HepG2 (cell line): ENCODE results near the gene HNRNPL. TPM values are rescaled to one million over a fixed set of nuclear protein-coding genes. Genes with fewer than 3 reads are reported as not detected.
A peak's percentile ranks its signal among the peaks of the same experiment; 100 is the strongest.

Source experiments
- AGO1 ChIP-seq: fragments of 200-400 bp; formaldehyde crosslinking; IDR thresholded peaks from 2 replicates; pipeline ENCODE4 v1.6.1; 2017; ENCODE audit warnings: mild to moderate bottlenecking, low read depth, low read length, moderate library complexity; ENCODE audit not compliant: poor library complexity, severe bottlenecking
- HMGA1 ChIP-seq: sonication (generic); formaldehyde crosslinking; conservative IDR thresholded peaks from 2 replicates; pipeline ENCODE4 v1.4.0; 2020; ENCODE audit warnings: missing genetic modification reagents
- MBNL3 ChIP-seq: fragments of 250-450 bp; sonication (Bioruptor Pico); conservative IDR thresholded peaks from 2 replicates; pipeline ENCODE4 v1.8.0; 2022; ENCODE audit warnings: mild to moderate bottlenecking, inconsistent platforms
- RBFOX2 ChIP-seq: fragments of 200-400 bp; formaldehyde crosslinking; IDR thresholded peaks from 2 replicates; pipeline ENCODE4 v1.6.1; 2017; ENCODE audit warnings: low read depth, mild to moderate bottlenecking, low read length
- SIN3B ChIP-seq: fragments of 150-350 bp; IDR thresholded peaks from 2 replicates; pipeline ENCODE4 v1.6.1; 2014; ENCODE audit warnings: low read length
- ZC3H13 ChIP-seq: sonication (generic); formaldehyde crosslinking; IDR thresholded peaks from 2 replicates; pipeline ENCODE4 v1.8.1; 2023; ENCODE audit warnings: mild to moderate bottlenecking, missing genetic modification reagents, moderate library complexity
- ZFAT ChIP-seq: sonication (generic); formaldehyde crosslinking; conservative IDR thresholded peaks from 2 replicates; pipeline ENCODE4 v1.8.1; 2023; ENCODE audit warnings: missing genetic modification reagents, inconsistent platforms
- ZFY ChIP-seq: sonication (generic); formaldehyde crosslinking; IDR thresholded peaks from 2 replicates; pipeline ENCODE4 v1.4.0; 2020; ENCODE audit warnings: missing genetic modification reagents
- ZNF788 ChIP-seq: sonication (generic); formaldehyde crosslinking; IDR thresholded peaks from 2 replicates; pipeline ENCODE4 v1.5.0; 2020; ENCODE audit warnings: mild to moderate bottlenecking, missing genetic modification reagents, borderline replicate concordance
- polyA plus RNA-seq, 8 experiments: library from polyadenylated mRNA; depleted of rRNA in 3 of 8; stranded (reverse) in 7 of 8; unstranded in 1 of 8; fragments of >200 nt; fragmentation: Illumina TruSeq in 4 of 8; extraction: Trizol in 4 of 8; gene quantifications; 2 replicates each; pipeline versions ENCODE4 v1.2.1 to v1.2.3, GENCODE V29; 2011 to 2016; ENCODE audit warnings: low read depth in 4 of 8, missing spikeins in 1 of 8, mixed read lengths in 1 of 8; ENCODE audit not compliant: insufficient read depth in 1 of 8
- total RNA-seq, 5 experiments: library from RNA; depleted of rRNA; stranded (reverse); fragments of >200 nt; fragmentation: Illumina TruSeq; extraction: Trizol; gene quantifications; 2 replicates each; pipeline ENCODE4 v1.2.3, GENCODE V29; 2016; ENCODE audit warnings: low read depth in 1 of 5
- TF ChIP-seq, protein P1 (sequence below): sonication (generic); formaldehyde crosslinking; IDR thresholded peaks from 2 replicates; pipeline ENCODE4 v1.4.0; 2020; ENCODE audit warnings: missing genetic modification reagents
- TF ChIP-seq, protein P2 (sequence below): sonication (generic); formaldehyde crosslinking; IDR thresholded peaks from 2 replicates; pipeline ENCODE4 v1.8.1; 2023; ENCODE audit warnings: mild to moderate bottlenecking, missing genetic modification reagents
- TF ChIP-seq, protein P3 (sequence below): sonication (generic); formaldehyde crosslinking; IDR thresholded peaks from 2 replicates; pipeline ENCODE4 v1.5.0; 2020; ENCODE audit warnings: missing genetic modification reagents
- TF ChIP-seq, protein P4 (sequence below): sonication (generic); formaldehyde crosslinking; IDR thresholded peaks from 2 replicates; pipeline ENCODE4 v1.5.0; 2020; ENCODE audit warnings: missing genetic modification reagents
- TF ChIP-seq, protein P5 (sequence below): sonication (generic); formaldehyde crosslinking; IDR thresholded peaks from 2 replicates; pipeline ENCODE4 v1.5.1; 2020; ENCODE audit warnings: mild to moderate bottlenecking, missing genetic modification reagents
- TF ChIP-seq, protein P6 (sequence below): sonication (generic); formaldehyde crosslinking; IDR thresholded peaks from 2 replicates; pipeline ENCODE4 v1.5.1; 2020; ENCODE audit warnings: mild to moderate bottlenecking, missing genetic modification reagents, borderline replicate concordance

Gene HNRNPL
- total and polyA plus RNA-seq, 2 of the 13 experiments (the other 11 are each of a cell fraction or from before 2014, with no cell fraction given) = 156 to 278 TPM

DNA sequence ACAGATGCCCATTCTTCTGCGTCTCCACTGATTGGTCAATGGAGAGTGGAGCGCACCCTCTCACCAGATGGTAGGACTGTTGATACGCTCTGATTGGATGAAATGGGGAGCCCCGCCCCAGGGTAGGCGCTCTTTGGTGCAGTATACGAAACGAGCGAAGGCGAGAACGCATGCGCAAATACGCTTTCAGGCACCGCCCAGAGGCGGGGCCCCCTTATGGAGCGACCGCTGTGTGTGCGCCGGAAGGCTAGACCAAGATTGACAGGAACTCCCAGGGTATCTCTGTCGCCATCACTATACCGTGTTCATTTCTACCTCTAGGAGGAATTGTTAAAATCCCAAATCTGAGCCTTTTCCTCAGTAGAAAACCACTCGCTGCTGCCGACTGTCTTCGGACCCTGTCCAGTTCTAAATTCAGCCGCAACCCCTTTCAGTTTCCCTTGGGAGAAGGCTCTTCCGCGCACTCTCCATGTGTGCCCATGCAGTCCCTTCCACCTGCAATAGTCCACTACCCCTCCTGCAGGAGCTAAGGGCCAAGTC, 720 bp upstream of the HNRNPL start (continued):
- TF ChIP-seq AGO1 (no peak), ZNF788 (CRISPR knock-in tag) (no peak), ZFAT (no peak), SIN3B (no peak), RBFOX2 (no peak), HMGA1 (CRISPR knock-in tag) (no peak), ZFY (CRISPR knock-in tag) (no peak), ZC3H13 (CRISPR knock-in tag) (no peak), MBNL3 (no peak)
- TF ChIP-seq, protein P1, sequence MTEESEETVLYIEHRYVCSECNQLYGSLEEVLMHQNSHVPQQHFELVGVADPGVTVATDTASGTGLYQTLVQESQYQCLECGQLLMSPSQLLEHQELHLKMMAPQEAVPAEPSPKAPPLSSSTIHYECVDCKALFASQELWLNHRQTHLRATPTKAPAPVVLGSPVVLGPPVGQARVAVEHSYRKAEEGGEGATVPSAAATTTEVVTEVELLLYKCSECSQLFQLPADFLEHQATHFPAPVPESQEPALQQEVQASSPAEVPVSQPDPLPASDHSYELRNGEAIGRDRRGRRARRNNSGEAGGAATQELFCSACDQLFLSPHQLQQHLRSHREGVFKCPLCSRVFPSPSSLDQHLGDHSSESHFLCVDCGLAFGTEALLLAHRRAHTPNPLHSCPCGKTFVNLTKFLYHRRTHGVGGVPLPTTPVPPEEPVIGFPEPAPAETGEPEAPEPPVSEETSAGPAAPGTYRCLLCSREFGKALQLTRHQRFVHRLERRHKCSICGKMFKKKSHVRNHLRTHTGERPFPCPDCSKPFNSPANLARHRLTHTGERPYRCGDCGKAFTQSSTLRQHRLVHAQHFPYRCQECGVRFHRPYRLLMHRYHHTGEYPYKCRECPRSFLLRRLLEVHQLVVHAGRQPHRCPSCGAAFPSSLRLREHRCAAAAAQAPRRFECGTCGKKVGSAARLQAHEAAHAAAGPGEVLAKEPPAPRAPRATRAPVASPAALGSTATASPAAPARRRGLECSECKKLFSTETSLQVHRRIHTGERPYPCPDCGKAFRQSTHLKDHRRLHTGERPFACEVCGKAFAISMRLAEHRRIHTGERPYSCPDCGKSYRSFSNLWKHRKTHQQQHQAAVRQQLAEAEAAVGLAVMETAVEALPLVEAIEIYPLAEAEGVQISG (CRISPR knock-in tag) = peak; percentile 18; the same call in 1 of the 2 replicates
- TF ChIP-seq, protein P2, sequence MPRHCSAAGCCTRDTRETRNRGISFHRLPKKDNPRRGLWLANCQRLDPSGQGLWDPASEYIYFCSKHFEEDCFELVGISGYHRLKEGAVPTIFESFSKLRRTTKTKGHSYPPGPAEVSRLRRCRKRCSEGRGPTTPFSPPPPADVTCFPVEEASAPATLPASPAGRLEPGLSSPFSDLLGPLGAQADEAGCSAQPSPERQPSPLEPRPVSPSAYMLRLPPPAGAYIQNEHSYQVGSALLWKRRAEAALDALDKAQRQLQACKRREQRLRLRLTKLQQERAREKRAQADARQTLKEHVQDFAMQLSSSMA (CRISPR knock-in tag) = no peak
- TF ChIP-seq, protein P3, sequence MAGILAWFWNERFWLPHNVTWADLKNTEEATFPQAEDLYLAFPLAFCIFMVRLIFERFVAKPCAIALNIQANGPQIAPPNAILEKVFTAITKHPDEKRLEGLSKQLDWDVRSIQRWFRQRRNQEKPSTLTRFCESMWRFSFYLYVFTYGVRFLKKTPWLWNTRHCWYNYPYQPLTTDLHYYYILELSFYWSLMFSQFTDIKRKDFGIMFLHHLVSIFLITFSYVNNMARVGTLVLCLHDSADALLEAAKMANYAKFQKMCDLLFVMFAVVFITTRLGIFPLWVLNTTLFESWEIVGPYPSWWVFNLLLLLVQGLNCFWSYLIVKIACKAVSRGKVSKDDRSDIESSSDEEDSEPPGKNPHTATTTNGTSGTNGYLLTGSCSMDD (CRISPR knock-in tag) = no peak
- TF ChIP-seq, protein P4, sequence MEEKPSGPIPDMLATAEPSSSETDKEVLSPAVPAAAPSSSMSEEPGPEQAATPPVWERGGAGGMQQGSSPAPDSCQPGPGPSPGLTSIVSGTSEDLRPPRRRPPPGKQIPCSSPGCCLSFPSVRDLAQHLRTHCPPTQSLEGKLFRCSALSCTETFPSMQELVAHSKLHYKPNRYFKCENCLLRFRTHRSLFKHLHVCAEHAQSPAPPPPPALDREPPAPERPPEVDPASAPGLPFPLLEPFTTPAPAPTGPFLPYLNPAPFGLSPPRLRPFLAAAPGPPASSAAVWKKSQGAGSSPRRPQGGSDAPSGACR (CRISPR knock-in tag) = no peak
- TF ChIP-seq, protein P5, sequence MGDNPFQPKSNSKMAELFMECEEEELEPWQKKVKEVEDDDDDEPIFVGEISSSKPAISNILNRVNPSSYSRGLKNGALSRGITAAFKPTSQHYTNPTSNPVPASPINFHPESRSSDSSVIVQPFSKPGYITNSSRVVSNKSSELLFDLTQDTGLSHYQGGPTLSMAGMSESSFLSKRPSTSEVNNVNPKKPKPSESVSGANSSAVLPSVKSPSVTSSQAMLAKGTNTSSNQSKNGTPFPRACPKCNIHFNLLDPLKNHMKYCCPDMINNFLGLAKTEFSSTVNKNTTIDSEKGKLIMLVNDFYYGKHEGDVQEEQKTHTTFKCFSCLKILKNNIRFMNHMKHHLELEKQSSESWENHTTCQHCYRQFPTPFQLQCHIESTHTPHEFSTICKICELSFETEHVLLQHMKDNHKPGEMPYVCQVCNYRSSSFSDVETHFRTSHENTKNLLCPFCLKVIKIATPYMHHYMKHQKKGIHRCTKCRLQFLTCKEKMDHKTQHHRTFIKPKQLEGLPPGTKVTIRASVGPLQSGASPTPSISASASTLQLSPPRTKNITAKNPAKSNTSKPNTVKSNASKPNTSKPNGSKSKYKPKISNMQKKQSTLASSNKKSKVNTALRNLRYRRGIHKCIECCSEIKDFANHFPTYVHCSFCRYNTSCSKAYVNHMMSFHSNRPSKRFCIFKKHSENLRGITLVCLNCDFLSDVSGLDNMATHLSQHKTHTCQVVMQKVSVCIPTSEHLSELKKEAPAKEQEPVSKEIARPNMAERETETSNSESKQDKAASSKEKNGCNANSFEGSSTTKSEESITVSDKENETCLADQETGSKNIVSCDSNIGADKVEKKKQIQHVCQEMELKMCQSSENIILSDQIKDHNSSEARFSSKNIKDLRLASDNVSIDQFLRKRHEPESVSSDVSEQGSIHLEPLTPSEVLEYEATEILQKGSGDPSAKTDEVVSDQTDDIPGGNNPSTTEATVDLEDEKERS (CRISPR knock-in tag) = peak; percentile 38; the same call in 1 of the 2 replicates
- TF ChIP-seq, protein P6, sequence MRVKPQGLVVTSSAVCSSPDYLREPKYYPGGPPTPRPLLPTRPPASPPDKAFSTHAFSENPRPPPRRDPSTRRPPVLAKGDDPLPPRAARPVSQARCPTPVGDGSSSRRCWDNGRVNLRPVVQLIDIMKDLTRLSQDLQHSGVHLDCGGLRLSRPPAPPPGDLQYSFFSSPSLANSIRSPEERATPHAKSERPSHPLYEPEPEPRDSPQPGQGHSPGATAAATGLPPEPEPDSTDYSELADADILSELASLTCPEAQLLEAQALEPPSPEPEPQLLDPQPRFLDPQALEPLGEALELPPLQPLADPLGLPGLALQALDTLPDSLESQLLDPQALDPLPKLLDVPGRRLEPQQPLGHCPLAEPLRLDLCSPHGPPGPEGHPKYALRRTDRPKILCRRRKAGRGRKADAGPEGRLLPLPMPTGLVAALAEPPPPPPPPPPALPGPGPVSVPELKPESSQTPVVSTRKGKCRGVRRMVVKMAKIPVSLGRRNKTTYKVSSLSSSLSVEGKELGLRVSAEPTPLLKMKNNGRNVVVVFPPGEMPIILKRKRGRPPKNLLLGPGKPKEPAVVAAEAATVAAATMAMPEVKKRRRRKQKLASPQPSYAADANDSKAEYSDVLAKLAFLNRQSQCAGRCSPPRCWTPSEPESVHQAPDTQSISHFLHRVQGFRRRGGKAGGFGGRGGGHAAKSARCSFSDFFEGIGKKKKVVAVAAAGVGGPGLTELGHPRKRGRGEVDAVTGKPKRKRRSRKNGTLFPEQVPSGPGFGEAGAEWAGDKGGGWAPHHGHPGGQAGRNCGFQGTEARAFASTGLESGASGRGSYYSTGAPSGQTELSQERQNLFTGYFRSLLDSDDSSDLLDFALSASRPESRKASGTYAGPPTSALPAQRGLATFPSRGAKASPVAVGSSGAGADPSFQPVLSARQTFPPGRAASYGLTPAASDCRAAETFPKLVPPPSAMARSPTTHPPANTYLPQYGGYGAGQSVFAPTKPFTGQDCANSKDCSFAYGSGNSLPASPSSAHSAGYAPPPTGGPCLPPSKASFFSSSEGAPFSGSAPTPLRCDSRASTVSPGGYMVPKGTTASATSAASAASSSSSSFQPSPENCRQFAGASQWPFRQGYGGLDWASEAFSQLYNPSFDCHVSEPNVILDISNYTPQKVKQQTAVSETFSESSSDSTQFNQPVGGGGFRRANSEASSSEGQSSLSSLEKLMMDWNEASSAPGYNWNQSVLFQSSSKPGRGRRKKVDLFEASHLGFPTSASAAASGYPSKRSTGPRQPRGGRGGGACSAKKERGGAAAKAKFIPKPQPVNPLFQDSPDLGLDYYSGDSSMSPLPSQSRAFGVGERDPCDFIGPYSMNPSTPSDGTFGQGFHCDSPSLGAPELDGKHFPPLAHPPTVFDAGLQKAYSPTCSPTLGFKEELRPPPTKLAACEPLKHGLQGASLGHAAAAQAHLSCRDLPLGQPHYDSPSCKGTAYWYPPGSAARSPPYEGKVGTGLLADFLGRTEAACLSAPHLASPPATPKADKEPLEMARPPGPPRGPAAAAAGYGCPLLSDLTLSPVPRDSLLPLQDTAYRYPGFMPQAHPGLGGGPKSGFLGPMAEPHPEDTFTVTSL (CRISPR knock-in tag) = no peak
